ENCODE results near the gene SERAC1. TPM values are rescaled to one million over a fixed set of nuclear protein-coding genes. Genes with fewer than 3 reads are reported as not detected.
A peak's percentile ranks its signal among the peaks of the same experiment; 100 is the strongest.

Gene SERAC1
- total RNA-seq, 1 donor: 33.7 TPM

- Histone ChIP-seq H3K27ac (ENCODE audit: low read depth, low read length) (no peak overlapping the region), H3K4me1 (ENCODE audit: insufficient read depth, low read length) (no peaks in the 10 kb centered on the region), H2AFZ (ENCODE audit: low read length) (no peak overlapping the region), H4K20me1 (ENCODE audit: insufficient read depth, low read length) (no peaks in the 10 kb centered on the region), H3K79me2 (ENCODE audit: insufficient read depth, low read length) (peaks cover 8% of the 10 kb centered on the region), H3K4me2 (ENCODE audit: insufficient read depth, low read length) (no peak overlapping the region), H3K36me3 (ENCODE audit: insufficient read depth, low read length) (peaks cover 31% of the 10 kb centered on the region), H3K27me3 (ENCODE audit: insufficient read depth, low read length) (no peaks in the 10 kb centered on the region), H3K9me3 (ENCODE audit: low read depth, low read length) (no peaks in the 10 kb centered on the region), H3K4me3 (ENCODE audit: insufficient read depth, low read length) (no peak overlapping the region)
- TF ChIP-seq, protein P1, sequence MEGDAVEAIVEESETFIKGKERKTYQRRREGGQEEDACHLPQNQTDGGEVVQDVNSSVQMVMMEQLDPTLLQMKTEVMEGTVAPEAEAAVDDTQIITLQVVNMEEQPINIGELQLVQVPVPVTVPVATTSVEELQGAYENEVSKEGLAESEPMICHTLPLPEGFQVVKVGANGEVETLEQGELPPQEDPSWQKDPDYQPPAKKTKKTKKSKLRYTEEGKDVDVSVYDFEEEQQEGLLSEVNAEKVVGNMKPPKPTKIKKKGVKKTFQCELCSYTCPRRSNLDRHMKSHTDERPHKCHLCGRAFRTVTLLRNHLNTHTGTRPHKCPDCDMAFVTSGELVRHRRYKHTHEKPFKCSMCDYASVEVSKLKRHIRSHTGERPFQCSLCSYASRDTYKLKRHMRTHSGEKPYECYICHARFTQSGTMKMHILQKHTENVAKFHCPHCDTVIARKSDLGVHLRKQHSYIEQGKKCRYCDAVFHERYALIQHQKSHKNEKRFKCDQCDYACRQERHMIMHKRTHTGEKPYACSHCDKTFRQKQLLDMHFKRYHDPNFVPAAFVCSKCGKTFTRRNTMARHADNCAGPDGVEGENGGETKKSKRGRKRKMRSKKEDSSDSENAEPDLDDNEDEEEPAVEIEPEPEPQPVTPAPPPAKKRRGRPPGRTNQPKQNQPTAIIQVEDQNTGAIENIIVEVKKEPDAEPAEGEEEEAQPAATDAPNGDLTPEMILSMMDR (IDR thresholded peaks at IDR 0.05; ENCODE audit: extremely low read depth, low read depth, low read length): no peak
- DNase-seq (ENCODE audit: insufficient read length, low spot score, missing footprints): no peak
Observed at GRCh38 chr6:158104696-158105095, 63.4 kb downstream of the SERAC1 start.

- peaks cover 34% of the 10 kb centered on the region for H3K36me3 ChIP-seq (ENCODE audit: insufficient read depth, low read length)
- H3K27me3 ChIP-seq (ENCODE audit: insufficient read depth, low read length): no peaks in the 10 kb centered on the region
- no peaks in the 10 kb centered on the region for H3K4me1 ChIP-seq (ENCODE audit: insufficient read depth, low read length)
- no peaks in the 10 kb centered on the region for H3K9me3 ChIP-seq (ENCODE audit: low read depth, low read length)
- TF ChIP-seq, protein P1 (IDR thresholded peaks at IDR 0.05; ENCODE audit: extremely low read depth, low read depth, low read length): no peak
- H3K4me2 ChIP-seq (ENCODE audit: insufficient read depth, low read length): no peak overlapping the region
- no peak overlapping the region for H3K27ac ChIP-seq (ENCODE audit: low read depth, low read length)
- H3K79me2 ChIP-seq (ENCODE audit: insufficient read depth, low read length): peaks cover 8% of the 10 kb centered on the region
- no peak overlapping the region for H3K4me3 ChIP-seq (ENCODE audit: insufficient read depth, low read length)
- no peaks in the 10 kb centered on the region for H4K20me1 ChIP-seq (ENCODE audit: insufficient read depth, low read length)
- H2AFZ ChIP-seq (ENCODE audit: low read length): no peak overlapping the region
- DNase-seq (ENCODE audit: insufficient read length, low spot score, missing footprints): no peak
Observed at GRCh38 chr6:158103228-158103627, 64.8 kb downstream of the SERAC1 start.

DNA sequence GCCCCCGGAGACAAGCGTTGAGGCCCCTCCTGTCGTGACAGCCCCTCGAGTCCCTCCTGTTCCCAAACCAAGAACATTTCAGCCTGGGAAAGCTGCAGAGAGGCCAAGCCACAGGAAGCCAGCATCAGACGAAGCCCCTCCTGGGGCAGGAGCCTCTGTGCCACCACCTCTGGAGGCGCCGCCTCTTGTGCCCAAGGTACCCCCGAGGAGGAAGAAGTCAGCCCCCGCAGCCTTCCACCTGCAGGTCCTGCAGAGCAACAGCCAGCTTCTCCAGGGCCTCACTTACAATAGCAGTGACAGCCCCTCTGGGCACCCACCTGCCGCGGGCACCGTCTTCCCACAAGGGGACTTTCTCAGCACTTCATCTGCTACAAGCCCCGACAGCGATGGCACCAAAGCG, 72.4 kb downstream of the SERAC1 start:
- Histone ChIP-seq H3K36me3 (ENCODE audit: insufficient read depth, low read length) (peaks cover 82% of the 10 kb centered on the region), H3K4me1 (ENCODE audit: insufficient read depth, low read length) (no peaks in the 10 kb centered on the region), H3K79me2 (ENCODE audit: insufficient read depth, low read length) (peaks cover 4% of the 10 kb centered on the region), H3K27me3 (ENCODE audit: insufficient read depth, low read length) (no peaks in the 10 kb centered on the region), H3K9me3 (ENCODE audit: low read depth, low read length) (no peaks in the 10 kb centered on the region), H3K4me3 (ENCODE audit: insufficient read depth, low read length) (no peak overlapping the region), H3K27ac (ENCODE audit: low read depth, low read length) (no peak overlapping the region), H2AFZ (ENCODE audit: low read length) (no peak overlapping the region), H4K20me1 (ENCODE audit: insufficient read depth, low read length) (peaks cover 9% of the 10 kb centered on the region), H3K4me2 (ENCODE audit: insufficient read depth, low read length) (no peak overlapping the region)
- DNase-seq (ENCODE audit: insufficient read length, low spot score, missing footprints): peak; percentile 6
- TF ChIP-seq, protein P1 (IDR thresholded peaks at IDR 0.05; ENCODE audit: extremely low read depth, low read depth, low read length): no peak

DNA sequence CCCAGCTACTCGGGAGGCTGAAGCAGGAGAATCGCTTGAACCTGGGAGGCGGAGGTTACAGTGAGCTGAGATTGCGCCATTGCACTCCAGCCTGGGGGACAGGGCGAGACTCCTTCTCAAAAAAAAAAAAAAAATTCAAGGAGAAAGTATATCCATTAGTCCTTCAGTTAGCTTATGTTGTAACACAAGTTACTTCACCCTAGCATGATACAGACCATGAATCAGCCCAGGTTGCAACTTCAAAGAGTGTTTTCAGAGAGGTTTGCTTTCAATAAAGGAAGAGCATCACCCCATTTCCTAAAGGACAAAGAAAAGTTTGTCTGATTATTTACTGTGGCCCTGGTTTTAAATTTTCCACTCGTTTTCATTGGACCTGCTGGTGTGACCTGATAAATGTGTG, 73.0 kb downstream of the SERAC1 start:
- Histone ChIP-seq H4K20me1 (ENCODE audit: insufficient read depth, low read length) (peaks cover 9% of the 10 kb centered on the region), H3K4me3 (ENCODE audit: insufficient read depth, low read length) (no peak overlapping the region), H3K9me3 (ENCODE audit: low read depth, low read length) (no peaks in the 10 kb centered on the region), H3K36me3 (ENCODE audit: insufficient read depth, low read length) (peaks cover 89% of the 10 kb centered on the region), H3K79me2 (ENCODE audit: insufficient read depth, low read length) (peaks cover 4% of the 10 kb centered on the region), H3K4me1 (ENCODE audit: insufficient read depth, low read length) (no peaks in the 10 kb centered on the region), H3K27me3 (ENCODE audit: insufficient read depth, low read length) (no peaks in the 10 kb centered on the region), H2AFZ (ENCODE audit: low read length) (no peak overlapping the region), H3K4me2 (ENCODE audit: insufficient read depth, low read length) (no peak overlapping the region), H3K27ac (ENCODE audit: low read depth, low read length) (no peak overlapping the region)
- peak; percentile 75 for DNase-seq (ENCODE audit: insufficient read length, low spot score, missing footprints)
- TF ChIP-seq, protein P1 (IDR thresholded peaks at IDR 0.05; ENCODE audit: extremely low read depth, low read depth, low read length): no peak
